Panc1 (cell line): Measurements from ENCODE around the gene OR3A2.

ENCODE experiments used
- CTCF ChIP-seq: fragments of 450-650 bp; IDR thresholded peaks from 2 replicates; pipeline ENCODE4 v1.5.1; 2017; ENCODE audit warnings: mild to moderate bottlenecking
- POLR2AphosphoS5 ChIP-seq: IDR thresholded peaks from 2 replicates; pipeline ENCODE4 v1.6.1; 2012; ENCODE audit warnings: mild to moderate bottlenecking, low read depth, low read length, moderate library complexity
- REST ChIP-seq, 2 experiments: IDR thresholded peaks; 2 replicates each; pipeline ENCODE4 v1.6.1; 2011 to 2012; ENCODE audit warnings: low read depth in 2 of 2, control low read depth in 1 of 2, low read length in 1 of 2, mild to moderate bottlenecking in 1 of 2, moderate library complexity in 1 of 2; ENCODE audit not compliant: insufficient read depth in 1 of 2
- SIN3A ChIP-seq: IDR thresholded peaks from 2 replicates; pipeline ENCODE4 v1.6.1; 2012; ENCODE audit warnings: low read depth, mild to moderate bottlenecking, low read length, moderate library complexity, borderline replicate concordance; ENCODE audit not compliant: insufficient read depth
- TCF7L2 ChIP-seq: IDR thresholded peaks from 2 replicates; pipeline ENCODE4 v1.6.1; 2011; ENCODE audit warnings: mild to moderate bottlenecking, low read depth, low read length, inconsistent platforms

- TF ChIP-seq CTCF (no peak), POLR2AphosphoS5 (no peak), TCF7L2 (no peak), SIN3A (no peak), REST (IDR thresholded peaks at IDR 0.05; ENCODE audit: insufficient read depth in 1 of 2, low read depth in 2 of 2, low read length in 1 of 2) (no peak)
Observed at GRCh38 chr17:3260163-3260562, 125.9 kb downstream of the OR3A2 start.
